SK-N-SH treated with all-trans-retinoic acid at 6 μM for 48 hours (cell line): ENCODE data around the gene TOM1L1.

ENCODE experiments used
- ARNTL ChIP-seq: fragments of 450-650 bp; formaldehyde crosslinking; IDR thresholded peaks from 2 replicates; pipeline ENCODE4 v1.5.0; 2020; ENCODE audit warnings: low read depth, mild to moderate bottlenecking, moderate library complexity, borderline replicate concordance
- BACH2 ChIP-seq: fragments of 250-450 bp; sonication (Bioruptor Pico); IDR thresholded peaks from 2 replicates; pipeline ENCODE4 v1.9.0; 2021; ENCODE audit warnings: mild to moderate bottlenecking, borderline replicate concordance
- OSR1 ChIP-seq: fragments of 250-450 bp; sonication (Bioruptor Pico); IDR thresholded peaks from 2 replicates; pipeline ENCODE4 v1.8.0; 2022; ENCODE audit warnings: moderate library complexity, mild to moderate bottlenecking, inconsistent platforms
- TOX ChIP-seq: fragments of 250-450 bp; sonication (Bioruptor Pico); IDR thresholded peaks from 2 replicates; pipeline ENCODE4 v1.8.0; 2021; ENCODE audit warnings: mild to moderate bottlenecking, moderate library complexity, borderline replicate concordance
- ZC3H10 ChIP-seq: fragments of 250-450 bp; sonication (Bioruptor Pico); IDR thresholded peaks from 2 replicates; pipeline ENCODE4 v1.5.1; 2021; ENCODE audit warnings: mild to moderate bottlenecking, moderate library complexity
- ZFP3 ChIP-seq: fragments of 250-450 bp; sonication (Bioruptor Pico); IDR thresholded peaks from 2 replicates; pipeline ENCODE4 v1.5.0; 2020; ENCODE audit warnings: mild to moderate bottlenecking, moderate library complexity
- ZFP30 ChIP-seq: fragments of 450-650 bp; formaldehyde crosslinking; IDR thresholded peaks from 2 replicates; pipeline ENCODE4 v1.5.0; 2022; ENCODE audit warnings: mild to moderate bottlenecking, moderate library complexity
- TF ChIP-seq, protein P1 (sequence below): fragments of 250-450 bp; sonication (Bioruptor Pico); IDR thresholded peaks from 2 replicates; pipeline ENCODE4 v1.5.1; 2020; ENCODE audit warnings: low read depth, mild to moderate bottlenecking, moderate library complexity
- TF ChIP-seq, protein P2 (sequence below): fragments of 250-450 bp; sonication (Bioruptor Pico); IDR thresholded peaks from 2 replicates; pipeline ENCODE4 v1.8.0; 2020; ENCODE audit warnings: mild to moderate bottlenecking, moderate library complexity, borderline replicate concordance

DNA sequence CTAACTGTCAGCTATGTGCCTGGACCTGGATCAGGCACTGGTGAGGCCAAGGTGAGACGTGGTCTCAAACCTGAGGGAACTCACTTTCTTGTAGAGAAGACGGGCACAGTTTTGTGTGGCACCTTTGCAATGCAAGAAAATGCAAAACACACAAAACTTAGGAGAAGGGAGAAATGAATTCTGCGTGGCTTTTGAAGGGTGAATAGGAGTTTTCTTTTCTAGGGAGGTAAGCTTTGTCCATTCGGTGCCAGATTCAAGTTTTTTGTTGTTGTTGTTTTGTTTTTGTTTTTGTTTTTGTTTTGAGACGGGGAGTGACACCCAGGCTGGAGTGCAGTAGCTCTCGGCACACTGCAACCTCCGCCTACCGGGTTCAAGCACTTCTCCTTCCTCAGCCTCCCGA, 1.4 kb downstream of the TOM1L1 start:
- TF ChIP-seq, protein P1, sequence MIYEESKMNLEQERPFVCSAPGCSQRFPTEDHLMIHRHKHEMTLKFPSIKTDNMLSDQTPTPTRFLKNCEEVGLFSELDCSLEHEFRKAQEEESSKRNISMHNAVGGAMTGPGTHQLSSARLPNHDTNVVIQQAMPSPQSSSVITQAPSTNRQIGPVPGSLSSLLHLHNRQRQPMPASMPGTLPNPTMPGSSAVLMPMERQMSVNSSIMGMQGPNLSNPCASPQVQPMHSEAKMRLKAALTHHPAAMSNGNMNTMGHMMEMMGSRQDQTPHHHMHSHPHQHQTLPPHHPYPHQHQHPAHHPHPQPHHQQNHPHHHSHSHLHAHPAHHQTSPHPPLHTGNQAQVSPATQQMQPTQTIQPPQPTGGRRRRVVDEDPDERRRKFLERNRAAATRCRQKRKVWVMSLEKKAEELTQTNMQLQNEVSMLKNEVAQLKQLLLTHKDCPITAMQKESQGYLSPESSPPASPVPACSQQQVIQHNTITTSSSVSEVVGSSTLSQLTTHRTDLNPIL (CRISPR knock-in tag): no peak
- TF ChIP-seq ZFP30 (CRISPR knock-in tag): no peak
- no peak for TF ChIP-seq OSR1 (CRISPR knock-in tag)
- no peak for TF ChIP-seq ZC3H10 (CRISPR knock-in tag)
- TF ChIP-seq ZFP3 (CRISPR knock-in tag): peak; percentile 97
- TF ChIP-seq, protein P2, sequence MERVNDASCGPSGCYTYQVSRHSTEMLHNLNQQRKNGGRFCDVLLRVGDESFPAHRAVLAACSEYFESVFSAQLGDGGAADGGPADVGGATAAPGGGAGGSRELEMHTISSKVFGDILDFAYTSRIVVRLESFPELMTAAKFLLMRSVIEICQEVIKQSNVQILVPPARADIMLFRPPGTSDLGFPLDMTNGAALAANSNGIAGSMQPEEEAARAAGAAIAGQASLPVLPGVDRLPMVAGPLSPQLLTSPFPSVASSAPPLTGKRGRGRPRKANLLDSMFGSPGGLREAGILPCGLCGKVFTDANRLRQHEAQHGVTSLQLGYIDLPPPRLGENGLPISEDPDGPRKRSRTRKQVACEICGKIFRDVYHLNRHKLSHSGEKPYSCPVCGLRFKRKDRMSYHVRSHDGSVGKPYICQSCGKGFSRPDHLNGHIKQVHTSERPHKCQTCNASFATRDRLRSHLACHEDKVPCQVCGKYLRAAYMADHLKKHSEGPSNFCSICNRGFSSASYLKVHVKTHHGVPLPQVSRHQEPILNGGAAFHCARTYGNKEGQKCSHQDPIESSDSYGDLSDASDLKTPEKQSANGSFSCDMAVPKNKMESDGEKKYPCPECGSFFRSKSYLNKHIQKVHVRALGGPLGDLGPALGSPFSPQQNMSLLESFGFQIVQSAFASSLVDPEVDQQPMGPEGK: no peak
- TF ChIP-seq ARNTL (CRISPR knock-in tag): no peak
- TF ChIP-seq BACH2: no peak
- no peak for TF ChIP-seq TOX (CRISPR knock-in tag)
